AG08396 (cell line): ENCODE measurements around the gene TPM1.
"Not testable (repeated sequence)": the region's sequence is repeated elsewhere in the genome, so short reads cannot be mapped to it uniquely, and the experiment has no call there.

Experiments
- DNase-seq: peaks from one replicate; pipeline ENCODE4 v3.0.0; 2012; ENCODE audit warnings: low spot score, mixed read lengths

The TPM1 gene

GRCh38 chr15:63094495-63094931 is 52.0 kb downstream of the TPM1 start:
- DNase-seq, result peak; percentile 75

GRCh38 chr15:63096178-63096577 is 53.6 kb downstream of the TPM1 start:
- DNase-seq, result no peak

- DNase-seq, result not testable (repeated sequence)
These were observed 56.4 kb downstream of the TPM1 start for GRCh38 chr15:63098901-63099300.

GRCh38 chr15:63099581-63099980 is 57.0 kb downstream of the TPM1 start:
- DNase-seq, result not testable (repeated sequence)

- DNase-seq, result no peak
These were observed 60.9 kb downstream of the TPM1 start for GRCh38 chr15:63103416-63103815.

- no peak for DNase-seq
These were observed 62.2 kb downstream of the TPM1 start for GRCh38 chr15:63104727-63105126.

- DNase-seq, result not testable (repeated sequence)
These were observed 62.8 kb downstream of the TPM1 start for GRCh38 chr15:63105354-63105753.

- peak; percentile 90 for DNase-seq
These were observed 65.5 kb downstream of the TPM1 start for GRCh38 chr15:63107895-63108546.

GRCh38 chr15:63109498-63109897 is 67.0 kb downstream of the TPM1 start:
- no peak for DNase-seq

GRCh38 chr15:63109920-63110319 is 67.4 kb downstream of the TPM1 start:
- DNase-seq, result no peak

- DNase-seq, result no peak
These were observed 68.0 kb downstream of the TPM1 start for GRCh38 chr15:63110428-63111026.

- no peak for DNase-seq
These were observed 68.9 kb downstream of the TPM1 start for GRCh38 chr15:63111481-63111880.

- no peak for DNase-seq
These were observed 70.3 kb downstream of the TPM1 start for GRCh38 chr15:63112871-63113270.

- DNase-seq, result no peak
These were observed 71.9 kb downstream of the TPM1 start for GRCh38 chr15:63114465-63114864.
